HepG2 (cell line): ENCODE data around the gene ZFAND2B. TPM values are rescaled to one million over a fixed set of nuclear protein-coding genes. Genes with fewer than 3 reads are reported as not detected.

Experiments used
- EED ChIP-seq: sonication (generic); formaldehyde crosslinking; IDR thresholded peaks from 2 replicates; pipeline ENCODE4 v1.5.0; 2020; ENCODE audit warnings: mild to moderate bottlenecking, missing genetic modification reagents
- NAIF1 ChIP-seq: sonication (generic); formaldehyde crosslinking; IDR thresholded peaks from 2 replicates; pipeline ENCODE4 v1.5.0; 2020; ENCODE audit warnings: mild to moderate bottlenecking, missing genetic modification reagents, borderline replicate concordance
- NFE2L2 ChIP-seq: fragments of 150-350 bp; IDR thresholded peaks from 2 replicates; pipeline ENCODE4 v1.6.1; 2014; ENCODE audit warnings: low read length
- NFIB ChIP-seq: sonication (generic); formaldehyde crosslinking; IDR thresholded peaks from 2 replicates; pipeline ENCODE4 v1.9.0; 2021; ENCODE audit warnings: missing genetic modification reagents, mild to moderate bottlenecking, borderline replicate concordance
- RBM22 ChIP-seq: fragments of 200-400 bp; formaldehyde crosslinking; optimal IDR thresholded peaks from 2 replicates; pipeline ENCODE3; 2017; ENCODE audit warnings: mild to moderate bottlenecking, low read length, moderate library complexity
- RXRB ChIP-seq: IDR thresholded peaks from 2 replicates; pipeline ENCODE4 v1.6.1; 2016; ENCODE audit warnings: borderline replicate concordance, missing genetic modification reagents, missing compliant biosample characterization
- SALL2 ChIP-seq: sonication (generic); formaldehyde crosslinking; IDR thresholded peaks from 2 replicates; pipeline ENCODE4 v1.8.1; 2023; ENCODE audit warnings: mild to moderate bottlenecking, missing genetic modification reagents, inconsistent platforms
- SAP130 ChIP-seq: IDR thresholded peaks from 2 replicates; pipeline ENCODE4 v1.6.1; 2016; ENCODE audit warnings: low read depth
- TARDBP ChIP-seq: sonication (generic); formaldehyde crosslinking; IDR thresholded peaks from 2 replicates; pipeline ENCODE4 v1.8.0; 2022; ENCODE audit warnings: mild to moderate bottlenecking, missing genetic modification reagents
- TBL1XR1 ChIP-seq: fragments of 150-350 bp; IDR thresholded peaks from 2 replicates; pipeline ENCODE4 v1.6.1; 2014; ENCODE audit warnings: borderline replicate concordance, low read length; ENCODE audit not compliant: partially characterized antibody
- ZNF513 ChIP-seq: sonication (generic); formaldehyde crosslinking; conservative IDR thresholded peaks from 2 replicates; pipeline ENCODE4 v1.5.0; 2020; ENCODE audit warnings: missing genetic modification reagents
- polyA plus RNA-seq, 8 experiments: library from polyadenylated mRNA; depleted of rRNA in 3 of 8; stranded (reverse) in 7 of 8; unstranded in 1 of 8; fragments of >200 nt; fragmentation: Illumina TruSeq in 4 of 8; extraction: Trizol in 4 of 8; gene quantifications; 2 replicates each; pipeline versions ENCODE4 v1.2.1 to v1.2.3, GENCODE V29; 2011 to 2016; ENCODE audit warnings: low read depth in 4 of 8, missing spikeins in 1 of 8, mixed read lengths in 1 of 8; ENCODE audit not compliant: insufficient read depth in 1 of 8
- total RNA-seq, 5 experiments: library from RNA; depleted of rRNA; stranded (reverse); fragments of >200 nt; fragmentation: Illumina TruSeq; extraction: Trizol; gene quantifications; 2 replicates each; pipeline ENCODE4 v1.2.3, GENCODE V29; 2016; ENCODE audit warnings: low read depth in 1 of 5
- TF ChIP-seq, protein P1 (sequence below): fragments of 450-650 bp; IDR thresholded peaks from 2 replicates; pipeline ENCODE4 v1.6.1; 2016
- TF ChIP-seq, protein P2 (sequence below): sonication (generic); formaldehyde crosslinking; IDR thresholded peaks from 2 replicates; pipeline ENCODE4 v1.5.1; 2020; ENCODE audit warnings: mild to moderate bottlenecking, missing genetic modification reagents, moderate library complexity
- TF ChIP-seq, protein P3 (sequence below): sonication (generic); formaldehyde crosslinking; IDR thresholded peaks from 2 replicates; pipeline ENCODE4 v1.4.0; 2020; ENCODE audit warnings: low read depth, mild to moderate bottlenecking, missing genetic modification reagents

The ZFAND2B gene
- total and polyA plus RNA-seq, 2 of the 13 experiments (the other 11 are each of a cell fraction or from before 2014, with no cell fraction given), result 53.3 to 115 TPM

- TF ChIP-seq ZNF513 (CRISPR knock-in tag) (no peak), TBL1XR1 (peak; percentile 4), RXRB (CRISPR knock-in tag) (0 out of 2 replicates have a peak, but pooled peaks have one; percentile 22), NAIF1 (no peak), NFIB (peak; percentile 82; the same call in 1 of the 2 replicates), SAP130 (no peak), SALL2 (CRISPR knock-in tag) (no peak), EED (CRISPR knock-in tag) (0 out of 2 replicates have a peak, but pooled peaks have one; percentile 3), NFE2L2 (no peak), RBM22 (no peak), TARDBP (CRISPR knock-in tag) (no peak)
- TF ChIP-seq, protein P1, sequence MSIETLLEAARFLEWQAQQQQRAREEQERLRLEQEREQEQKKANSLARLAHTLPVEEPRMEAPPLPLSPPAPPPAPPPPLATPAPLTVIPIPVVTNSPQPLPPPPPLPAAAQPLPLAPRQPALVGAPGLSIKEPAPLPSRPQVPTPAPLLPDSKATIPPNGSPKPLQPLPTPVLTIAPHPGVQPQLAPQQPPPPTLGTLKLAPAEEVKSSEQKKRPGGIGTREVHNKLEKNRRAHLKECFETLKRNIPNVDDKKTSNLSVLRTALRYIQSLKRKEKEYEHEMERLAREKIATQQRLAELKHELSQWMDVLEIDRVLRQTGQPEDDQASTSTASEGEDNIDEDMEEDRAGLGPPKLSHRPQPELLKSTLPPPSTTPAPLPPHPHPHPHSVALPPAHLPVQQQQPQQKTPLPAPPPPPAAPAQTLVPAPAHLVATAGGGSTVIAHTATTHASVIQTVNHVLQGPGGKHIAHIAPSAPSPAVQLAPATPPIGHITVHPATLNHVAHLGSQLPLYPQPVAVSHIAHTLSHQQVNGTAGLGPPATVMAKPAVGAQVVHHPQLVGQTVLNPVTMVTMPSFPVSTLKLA, result no peak
- TF ChIP-seq, protein P2, sequence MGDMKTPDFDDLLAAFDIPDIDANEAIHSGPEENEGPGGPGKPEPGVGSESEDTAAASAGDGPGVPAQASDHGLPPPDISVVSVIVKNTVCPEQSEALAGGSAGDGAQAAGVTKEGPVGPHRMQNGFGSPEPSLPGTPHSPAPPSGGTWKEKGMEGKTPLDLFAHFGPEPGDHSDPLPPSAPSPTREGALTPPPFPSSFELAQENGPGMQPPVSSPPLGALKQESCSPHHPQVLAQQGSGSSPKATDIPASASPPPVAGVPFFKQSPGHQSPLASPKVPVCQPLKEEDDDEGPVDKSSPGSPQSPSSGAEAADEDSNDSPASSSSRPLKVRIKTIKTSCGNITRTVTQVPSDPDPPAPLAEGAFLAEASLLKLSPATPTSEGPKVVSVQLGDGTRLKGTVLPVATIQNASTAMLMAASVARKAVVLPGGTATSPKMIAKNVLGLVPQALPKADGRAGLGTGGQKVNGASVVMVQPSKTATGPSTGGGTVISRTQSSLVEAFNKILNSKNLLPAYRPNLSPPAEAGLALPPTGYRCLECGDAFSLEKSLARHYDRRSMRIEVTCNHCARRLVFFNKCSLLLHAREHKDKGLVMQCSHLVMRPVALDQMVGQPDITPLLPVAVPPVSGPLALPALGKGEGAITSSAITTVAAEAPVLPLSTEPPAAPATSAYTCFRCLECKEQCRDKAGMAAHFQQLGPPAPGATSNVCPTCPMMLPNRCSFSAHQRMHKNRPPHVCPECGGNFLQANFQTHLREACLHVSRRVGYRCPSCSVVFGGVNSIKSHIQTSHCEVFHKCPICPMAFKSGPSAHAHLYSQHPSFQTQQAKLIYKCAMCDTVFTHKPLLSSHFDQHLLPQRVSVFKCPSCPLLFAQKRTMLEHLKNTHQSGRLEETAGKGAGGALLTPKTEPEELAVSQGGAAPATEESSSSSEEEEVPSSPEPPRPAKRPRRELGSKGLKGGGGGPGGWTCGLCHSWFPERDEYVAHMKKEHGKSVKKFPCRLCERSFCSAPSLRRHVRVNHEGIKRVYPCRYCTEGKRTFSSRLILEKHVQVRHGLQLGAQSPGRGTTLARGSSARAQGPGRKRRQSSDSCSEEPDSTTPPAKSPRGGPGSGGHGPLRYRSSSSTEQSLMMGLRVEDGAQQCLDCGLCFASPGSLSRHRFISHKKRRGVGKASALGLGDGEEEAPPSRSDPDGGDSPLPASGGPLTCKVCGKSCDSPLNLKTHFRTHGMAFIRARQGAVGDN (CRISPR knock-in tag), result no peak
- TF ChIP-seq, protein P3, sequence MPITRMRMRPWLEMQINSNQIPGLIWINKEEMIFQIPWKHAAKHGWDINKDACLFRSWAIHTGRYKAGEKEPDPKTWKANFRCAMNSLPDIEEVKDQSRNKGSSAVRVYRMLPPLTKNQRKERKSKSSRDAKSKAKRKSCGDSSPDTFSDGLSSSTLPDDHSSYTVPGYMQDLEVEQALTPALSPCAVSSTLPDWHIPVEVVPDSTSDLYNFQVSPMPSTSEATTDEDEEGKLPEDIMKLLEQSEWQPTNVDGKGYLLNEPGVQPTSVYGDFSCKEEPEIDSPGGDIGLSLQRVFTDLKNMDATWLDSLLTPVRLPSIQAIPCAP, result no peak
Observed at GRCh38 chr2:219228041-219228910, 21.7 kb downstream of the ZFAND2B start (continued).
